T-helper 1 cell treated with Interleukin-12 subunit alpha and Interleukin-12 subunit beta and Interleukin-4 antibody, amounts not matched to agents 30 μg/mL and 1 μg/mL, for 36 hours (primary cell): ENCODE measurements around the gene CAV1.
A peak's percentile ranks its signal among the peaks of the same experiment; 100 is the strongest.

Source experiments
- H3K27ac Mint-ChIP-seq: one replicate; pipeline ENCODE4 v1.8.0; 2021; ENCODE audit warnings: mild to moderate bottlenecking, mixed read lengths
- H3K27me3 Mint-ChIP-seq: one replicate; pipeline ENCODE4 v1.8.0; 2021; ENCODE audit warnings: low read depth, mixed read lengths
- H3K36me3 Mint-ChIP-seq: one replicate; pipeline ENCODE4 v1.8.0; 2021; ENCODE audit warnings: low read depth, mixed read lengths
- H3K4me1 Mint-ChIP-seq: one replicate; pipeline ENCODE4 v1.8.0; 2021; ENCODE audit warnings: low read depth, mixed read lengths
- H3K4me3 Mint-ChIP-seq: one replicate; pipeline ENCODE4 v1.8.0; 2021; ENCODE audit warnings: mild to moderate bottlenecking, moderate library complexity, mixed read lengths
- H3K9me3 Mint-ChIP-seq: one replicate; pipeline ENCODE4 v1.8.0; 2021; ENCODE audit warnings: mixed read lengths

Gene CAV1

GRCh38 chr7:116570306-116570705 lies 45.5 kb downstream of the CAV1 start:
- H3K9me3 Mint-ChIP-seq, result no peaks in the 10 kb centered on the region
- peaks cover 20% of the 10 kb centered on the region for H3K27me3 Mint-ChIP-seq
- H3K4me1 Mint-ChIP-seq, result no peaks in the 10 kb centered on the region
- H3K36me3 Mint-ChIP-seq, result no peaks in the 10 kb centered on the region
- H3K4me3 Mint-ChIP-seq, result no peak overlapping the region
- no peak overlapping the region for H3K27ac Mint-ChIP-seq

GRCh38 chr7:116571037-116571436 lies 46.2 kb downstream of the CAV1 start:
- Mint-ChIP-seq H3K4me1 (no peaks in the 10 kb centered on the region), H3K9me3 (no peaks in the 10 kb centered on the region), H3K4me3 (no peak overlapping the region), H3K36me3 (no peaks in the 10 kb centered on the region), H3K27ac (no peak overlapping the region), H3K27me3 (peaks cover 20% of the 10 kb centered on the region)

GRCh38 chr7:116571552-116571951 lies 46.7 kb downstream of the CAV1 start:
- no peak overlapping the region for H3K4me3 Mint-ChIP-seq
- H3K36me3 Mint-ChIP-seq, result no peaks in the 10 kb centered on the region
- no peaks in the 10 kb centered on the region for H3K4me1 Mint-ChIP-seq
- no peaks in the 10 kb centered on the region for H3K9me3 Mint-ChIP-seq
- peaks cover 20% of the 10 kb centered on the region for H3K27me3 Mint-ChIP-seq
- no peak overlapping the region for H3K27ac Mint-ChIP-seq

GRCh38 chr7:116572036-116572435 lies 47.2 kb downstream of the CAV1 start:
- no peaks in the 10 kb centered on the region for H3K4me1 Mint-ChIP-seq
- no peaks in the 10 kb centered on the region for H3K9me3 Mint-ChIP-seq
- no peak overlapping the region for H3K4me3 Mint-ChIP-seq

GRCh38 chr7:116573541-116573940 lies 48.7 kb downstream of the CAV1 start:
- peaks cover 16% of the 10 kb centered on the region for H3K27me3 Mint-ChIP-seq
- no peak overlapping the region for H3K27ac Mint-ChIP-seq
- H3K36me3 Mint-ChIP-seq, result no peaks in the 10 kb centered on the region
- no peaks in the 10 kb centered on the region for H3K9me3 Mint-ChIP-seq
- H3K4me1 Mint-ChIP-seq, result no peaks in the 10 kb centered on the region
- H3K4me3 Mint-ChIP-seq, result no peak overlapping the region

More at GRCh38 chr7:116572036-116572435, 47.2 kb downstream of the CAV1 start:
- Mint-ChIP-seq H3K27ac (no peak overlapping the region), H3K36me3 (no peaks in the 10 kb centered on the region), H3K27me3 (peaks cover 16% of the 10 kb centered on the region)

GRCh38 chr7:116574025-116574822 lies 49.4 kb downstream of the CAV1 start:
- H3K27ac Mint-ChIP-seq, result no peak overlapping the region
- H3K4me3 Mint-ChIP-seq, result no peak overlapping the region
- H3K4me1 Mint-ChIP-seq, result no peaks in the 10 kb centered on the region
- H3K36me3 Mint-ChIP-seq, result no peaks in the 10 kb centered on the region
- H3K27me3 Mint-ChIP-seq, result peaks cover 16% of the 10 kb centered on the region
- H3K9me3 Mint-ChIP-seq, result no peaks in the 10 kb centered on the region

- Mint-ChIP-seq H3K4me1 (no peaks in the 10 kb centered on the region), H3K27me3 (peaks cover 4% of the 10 kb centered on the region), H3K9me3 (no peaks in the 10 kb centered on the region), H3K36me3 (no peaks in the 10 kb centered on the region), H3K27ac (no peak overlapping the region), H3K4me3 (no peak overlapping the region)
Measured at GRCh38 chr7:116575853-116576252, 51.0 kb downstream of the CAV1 start.

- Mint-ChIP-seq H3K27ac (no peak overlapping the region), H3K4me3 (no peak overlapping the region), H3K27me3 (no peaks in the 10 kb centered on the region), H3K9me3 (no peaks in the 10 kb centered on the region), H3K36me3 (no peaks in the 10 kb centered on the region), H3K4me1 (no peaks in the 10 kb centered on the region)
Measured at GRCh38 chr7:116576350-116577319, 51.8 kb downstream of the CAV1 start.

- H3K9me3 Mint-ChIP-seq, result no peaks in the 10 kb centered on the region
- no peak overlapping the region for H3K4me3 Mint-ChIP-seq
- H3K27ac Mint-ChIP-seq, result no peak overlapping the region
- H3K27me3 Mint-ChIP-seq, result no peaks in the 10 kb centered on the region
- H3K4me1 Mint-ChIP-seq, result no peaks in the 10 kb centered on the region
- no peaks in the 10 kb centered on the region for H3K36me3 Mint-ChIP-seq
Measured at GRCh38 chr7:116577320-116577871, 52.6 kb downstream of the CAV1 start.

- no peaks in the 10 kb centered on the region for H3K27me3 Mint-ChIP-seq
- H3K9me3 Mint-ChIP-seq, result no peaks in the 10 kb centered on the region
- no peak overlapping the region for H3K4me3 Mint-ChIP-seq
- no peak overlapping the region for H3K27ac Mint-ChIP-seq
- no peaks in the 10 kb centered on the region for H3K36me3 Mint-ChIP-seq
- peaks cover 5% of the 10 kb centered on the region for H3K4me1 Mint-ChIP-seq
Measured at GRCh38 chr7:116578526-116578925, 53.7 kb downstream of the CAV1 start.

- Mint-ChIP-seq H3K4me1 (peaks cover 8% of the 10 kb centered on the region), H3K4me3 (no peak overlapping the region), H3K9me3 (no peaks in the 10 kb centered on the region), H3K27me3 (no peaks in the 10 kb centered on the region), H3K27ac (no peak overlapping the region), H3K36me3 (no peaks in the 10 kb centered on the region)
Measured at GRCh38 chr7:116579322-116579721, 54.5 kb downstream of the CAV1 start.

GRCh38 chr7:116579835-116580234 lies 55.0 kb downstream of the CAV1 start:
- Mint-ChIP-seq H3K9me3 (no peaks in the 10 kb centered on the region), H3K27me3 (no peaks in the 10 kb centered on the region), H3K36me3 (no peaks in the 10 kb centered on the region), H3K4me1 (peaks cover 8% of the 10 kb centered on the region), H3K27ac (no peak overlapping the region), H3K4me3 (no peak overlapping the region)

- Mint-ChIP-seq H3K27ac (no peak overlapping the region), H3K36me3 (no peaks in the 10 kb centered on the region), H3K9me3 (no peaks in the 10 kb centered on the region), H3K4me1 (peaks cover 8% of the 10 kb centered on the region), H3K4me3 (no peak overlapping the region), H3K27me3 (no peaks in the 10 kb centered on the region)
Measured at GRCh38 chr7:116582164-116582732, 57.4 kb downstream of the CAV1 start.

GRCh38 chr7:116582806-116583444 lies 58.1 kb downstream of the CAV1 start:
- Mint-ChIP-seq H3K9me3 (no peaks in the 10 kb centered on the region), H3K4me3 (peak overlapping the region; percentile 44), H3K27ac (no peak overlapping the region), H3K27me3 (no peaks in the 10 kb centered on the region), H3K36me3 (no peaks in the 10 kb centered on the region), H3K4me1 (peaks cover 9% of the 10 kb centered on the region)
